ENCODE data around the gene FHAD1. TPM values are rescaled to one million over a fixed set of nuclear protein-coding genes. Genes with fewer than 3 reads are reported as not detected.
A peak's percentile ranks its signal among the peaks of the same experiment; 100 is the strongest.

Gene FHAD1
- total and polyA plus RNA-seq, 2 of the 13 experiments (the other 11 are each of a cell fraction or from before 2014, with no cell fraction given): not detected

GRCh38 chr1:15272009-15272781, 25.2 kb downstream of the FHAD1 start (continued):
- TF ChIP-seq SRSF9 (IDR thresholded peaks at IDR 0.05; ENCODE audit: borderline replicate concordance, insufficient read depth, low read depth, low read length, poor library complexity, severe bottlenecking): no peak
- TF ChIP-seq, protein P1, sequence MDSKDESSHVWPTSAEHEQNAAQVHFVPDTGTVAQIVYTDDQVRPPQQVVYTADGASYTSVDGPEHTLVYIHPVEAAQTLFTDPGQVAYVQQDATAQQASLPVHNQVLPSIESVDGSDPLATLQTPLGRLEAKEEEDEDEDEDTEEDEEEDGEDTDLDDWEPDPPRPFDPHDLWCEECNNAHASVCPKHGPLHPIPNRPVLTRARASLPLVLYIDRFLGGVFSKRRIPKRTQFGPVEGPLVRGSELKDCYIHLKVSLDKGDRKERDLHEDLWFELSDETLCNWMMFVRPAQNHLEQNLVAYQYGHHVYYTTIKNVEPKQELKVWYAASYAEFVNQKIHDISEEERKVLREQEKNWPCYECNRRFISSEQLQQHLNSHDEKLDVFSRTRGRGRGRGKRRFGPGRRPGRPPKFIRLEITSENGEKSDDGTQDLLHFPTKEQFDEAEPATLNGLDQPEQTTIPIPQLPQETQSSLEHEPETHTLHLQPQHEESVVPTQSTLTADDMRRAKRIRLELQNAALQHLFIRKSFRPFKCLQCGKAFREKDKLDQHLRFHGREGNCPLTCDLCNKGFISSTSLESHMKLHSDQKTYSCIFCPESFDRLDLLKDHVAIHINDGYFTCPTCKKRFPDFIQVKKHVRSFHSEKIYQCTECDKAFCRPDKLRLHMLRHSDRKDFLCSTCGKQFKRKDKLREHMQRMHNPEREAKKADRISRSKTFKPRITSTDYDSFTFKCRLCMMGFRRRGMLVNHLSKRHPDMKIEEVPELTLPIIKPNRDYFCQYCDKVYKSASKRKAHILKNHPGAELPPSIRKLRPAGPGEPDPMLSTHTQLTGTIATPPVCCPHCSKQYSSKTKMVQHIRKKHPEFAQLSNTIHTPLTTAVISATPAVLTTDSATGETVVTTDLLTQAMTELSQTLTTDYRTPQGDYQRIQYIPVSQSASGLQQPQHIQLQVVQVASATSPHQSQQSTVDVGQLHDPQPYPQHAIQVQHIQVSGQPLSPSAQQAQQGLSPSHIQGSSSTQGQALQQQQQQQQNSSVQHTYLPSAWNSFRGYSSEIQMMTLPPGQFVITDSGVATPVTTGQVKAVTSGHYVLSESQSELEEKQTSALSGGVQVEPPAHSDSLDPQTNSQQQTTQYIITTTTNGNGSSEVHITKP (CRISPR knock-in tag; IDR thresholded peaks at IDR 0.05; ENCODE audit: low read depth): 0 out of 2 replicates have a peak, but pooled peaks have one; percentile 49
- no peak for TF ChIP-seq EZH2 (conservative IDR thresholded peaks at IDR 0.05; ENCODE audit: low read depth, low read length)
- no peak for TF ChIP-seq GTF3A (CRISPR knock-in tag; conservative IDR thresholded peaks at IDR 0.05)
- TF ChIP-seq ZNF276 (CRISPR knock-in tag; IDR thresholded peaks at IDR 0.05; ENCODE audit: low read depth): no peak
- peak; percentile 64; the same call in 1 of the 2 replicates for TF ChIP-seq SRF (IDR thresholded peaks at IDR 0.05; ENCODE audit: low read depth, low read length)
- TF ChIP-seq ZNF607 (CRISPR knock-in tag; IDR thresholded peaks at IDR 0.05; ENCODE audit: borderline replicate concordance): no peak
- TF ChIP-seq ZNF724P (CRISPR knock-in tag; IDR thresholded peaks at IDR 0.05; ENCODE audit: borderline replicate concordance): peak; percentile 62; the same call in 1 of the 2 replicates
- TF ChIP-seq, protein P2, sequence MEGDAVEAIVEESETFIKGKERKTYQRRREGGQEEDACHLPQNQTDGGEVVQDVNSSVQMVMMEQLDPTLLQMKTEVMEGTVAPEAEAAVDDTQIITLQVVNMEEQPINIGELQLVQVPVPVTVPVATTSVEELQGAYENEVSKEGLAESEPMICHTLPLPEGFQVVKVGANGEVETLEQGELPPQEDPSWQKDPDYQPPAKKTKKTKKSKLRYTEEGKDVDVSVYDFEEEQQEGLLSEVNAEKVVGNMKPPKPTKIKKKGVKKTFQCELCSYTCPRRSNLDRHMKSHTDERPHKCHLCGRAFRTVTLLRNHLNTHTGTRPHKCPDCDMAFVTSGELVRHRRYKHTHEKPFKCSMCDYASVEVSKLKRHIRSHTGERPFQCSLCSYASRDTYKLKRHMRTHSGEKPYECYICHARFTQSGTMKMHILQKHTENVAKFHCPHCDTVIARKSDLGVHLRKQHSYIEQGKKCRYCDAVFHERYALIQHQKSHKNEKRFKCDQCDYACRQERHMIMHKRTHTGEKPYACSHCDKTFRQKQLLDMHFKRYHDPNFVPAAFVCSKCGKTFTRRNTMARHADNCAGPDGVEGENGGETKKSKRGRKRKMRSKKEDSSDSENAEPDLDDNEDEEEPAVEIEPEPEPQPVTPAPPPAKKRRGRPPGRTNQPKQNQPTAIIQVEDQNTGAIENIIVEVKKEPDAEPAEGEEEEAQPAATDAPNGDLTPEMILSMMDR (CRISPR knock-in tag; IDR thresholded peaks at IDR 0.05): peak; percentile 94
- TF ChIP-seq GATA4 (IDR thresholded peaks at IDR 0.05; ENCODE audit: borderline replicate concordance, low read depth): no peak
- no peak for TF ChIP-seq NFAT5 (CRISPR knock-in tag; IDR thresholded peaks at IDR 0.05)
- TF ChIP-seq ZNF879 (CRISPR knock-in tag; IDR thresholded peaks at IDR 0.05): no peak

All from HepG2 (cell line).